HG02763 (cell line): Measurements from ENCODE around the gene COG8.
"Not testable (repeated sequence)": the region's sequence is repeated elsewhere in the genome, so short reads cannot be mapped to it uniquely, and the experiment has no call there.

Experiments
- ATAC-seq: cut with Tn5 transposase; IDR thresholded peaks from one replicate; pipeline ENCODE4 v1.9.1; 2021; ENCODE audit warnings: mild to moderate bottlenecking, moderate library complexity; ENCODE audit not compliant: unreplicated experiment

COG8 gene

GRCh38 chr16:69294051-69294450 is 45.3 kb downstream of the COG8 start:
- no peak for ATAC-seq

GRCh38 chr16:69293401-69293800 is 46.0 kb downstream of the COG8 start:
- ATAC-seq, result no peak

GRCh38 chr16:69291657-69292056 is 47.7 kb downstream of the COG8 start:
- not testable (repeated sequence) for ATAC-seq

- ATAC-seq, result no peak
These were observed 52.2 kb downstream of the COG8 start for GRCh38 chr16:69286941-69287713.

- no peak for ATAC-seq
These were observed 54.1 kb downstream of the COG8 start for GRCh38 chr16:69285240-69285639.

GRCh38 chr16:69283851-69284250 is 55.5 kb downstream of the COG8 start:
- ATAC-seq, result no peak

- no peak for ATAC-seq
These were observed 62.0 kb downstream of the COG8 start for GRCh38 chr16:69277413-69277812.
